Measurements from ENCODE around the gene RPS15. TPM values are rescaled to one million over a fixed set of nuclear protein-coding genes. Genes with fewer than 3 reads are reported as not detected.
"Not testable (repeated sequence)": the region's sequence is repeated elsewhere in the genome, so short reads cannot be mapped to it uniquely, and the experiment has no call there.

The RPS15 gene
- total RNA-seq, 6 donors from 2014 or later = 825 to 2,012 (median 1,317) TPM

GRCh38 chr19:1417681-1418495 lies 20.3 kb upstream of the RPS15 start:
- DNase-seq = peak in 1 of 2 donors; percentile 57
- no peak for ATAC-seq (ENCODE audit: low FRiP score in 2 of 2)
- H3K9me3 ChIP-seq = no peaks in the 10 kb centered on the region
- peaks cover 30 to 63% (median 56%) of the 10 kb centered on the region in 4 donors for H3K4me1 ChIP-seq
- H3K27ac ChIP-seq = peak overlapping the region; percentile 11 to 84 (median 42)
- no peaks in the 10 kb centered on the region for H3K27me3 ChIP-seq
- 78 to 84% methylated on average over 27 to 30 of the region's 30 CpGs for WGBS, 2 donors
- H3K4me3 ChIP-seq = no peak overlapping the region
- TF ChIP-seq EP300 (IDR thresholded peaks at IDR 0.05) (no peak), POLR2AphosphoS5 (IDR thresholded peaks at IDR 0.05) (no peak), POLR2A (IDR thresholded peaks at IDR 0.05) (no peak), CTCF (IDR thresholded peaks at IDR 0.05) (no peak)
- H3K36me3 ChIP-seq = peaks cover 17 to 64% (median 55%) of the 10 kb centered on the region in 4 donors

DNA sequence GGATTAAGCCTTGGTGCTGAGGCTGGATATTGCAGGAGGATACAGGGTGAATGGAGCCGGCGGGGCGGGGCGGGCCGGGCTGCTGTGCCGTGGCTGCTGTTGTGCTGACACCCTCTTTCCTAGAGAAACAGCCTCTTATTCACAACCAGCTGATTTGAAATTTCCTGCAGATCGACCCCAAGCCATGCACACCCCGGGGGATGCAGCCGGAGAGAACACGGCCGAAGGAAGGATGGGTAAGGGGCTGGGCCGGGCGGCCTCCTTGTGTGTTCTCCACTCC lies 19.8 kb upstream of the RPS15 start:
- WGBS, 2 donors = 87% methylated on average over 13 of the region's 13 CpGs
- DNase-seq (peak in 1 of 2 donors; percentile 78), ATAC-seq (ENCODE audit: low FRiP score in 2 of 2) (no peak)
- Histone ChIP-seq H3K27me3 (no peaks in the 10 kb centered on the region), H3K36me3 (peaks cover 23 to 64% (median 55%) of the 10 kb centered on the region in 4 donors), H3K4me3 (no peak overlapping the region), H3K27ac (no peak overlapping the region), H3K4me1 (peaks cover 28 to 57% (median 51%) of the 10 kb centered on the region in 4 donors), H3K9me3 (no peaks in the 10 kb centered on the region)
- TF ChIP-seq POLR2A (IDR thresholded peaks at IDR 0.05) = no peak
- no peak for TF ChIP-seq EP300 (IDR thresholded peaks at IDR 0.05)
- no peak for TF ChIP-seq POLR2AphosphoS5 (IDR thresholded peaks at IDR 0.05)
- TF ChIP-seq CTCF (IDR thresholded peaks at IDR 0.05) = no peak

- no peak for TF ChIP-seq POLR2AphosphoS5 (IDR thresholded peaks at IDR 0.05)
- TF ChIP-seq POLR2A (IDR thresholded peaks at IDR 0.05) = no peak
- no peak for TF ChIP-seq CTCF (IDR thresholded peaks at IDR 0.05)
- no peak for TF ChIP-seq EP300 (IDR thresholded peaks at IDR 0.05)
- ATAC-seq (ENCODE audit: low FRiP score in 2 of 2) (no peak), DNase-seq (peak in 1 of 2 donors; percentile 76)
- Histone ChIP-seq H3K27ac (no peak overlapping the region), H3K27me3 (no peaks in the 10 kb centered on the region), H3K4me1 (peaks cover 28 to 51% (median 45%) of the 10 kb centered on the region in 4 donors), H3K4me3 (no peak overlapping the region), H3K9me3 (no peaks in the 10 kb centered on the region), H3K36me3 (peaks cover 28 to 67% (median 61%) of the 10 kb centered on the region in 4 donors)
- WGBS, 2 donors = 86 to 92% methylated on average over 13 to 21 of the region's 21 CpGs
Measured at GRCh38 chr19:1418951-1419738, 19.1 kb upstream of the RPS15 start.

- ATAC-seq (ENCODE audit: low FRiP score in 2 of 2); H3K9me3 ChIP-seq; DNase-seq; H3K27me3 ChIP-seq; H3K27ac ChIP-seq; H3K4me3 ChIP-seq: not testable (repeated sequence)
- peaks cover 25 to 42% (median 35%) of the 10 kb centered on the region in 4 donors for H3K4me1 ChIP-seq
- peaks cover 31 to 76% (median 70%) of the 10 kb centered on the region in 4 donors for H3K36me3 ChIP-seq
- 94 to 97% methylated on average over 18 to 33 of the region's 43 CpGs for WGBS, 2 donors
Measured at GRCh38 chr19:1420085-1420484, 18.1 kb upstream of the RPS15 start.

GRCh38 chr19:1420590-1420989 lies 17.6 kb upstream of the RPS15 start:
- WGBS, 2 donors = 94 to 96% methylated on average over 14 of the region's 15 CpGs
- Histone ChIP-seq H3K27me3 (no peaks in the 10 kb centered on the region), H3K27ac (no peak overlapping the region), H3K9me3 (no peaks in the 10 kb centered on the region), H3K4me3 (no peak overlapping the region), H3K4me1 (peaks cover 25 to 37% (median 30%) of the 10 kb centered on the region in 4 donors), H3K36me3 (peaks cover 36 to 81% (median 75%) of the 10 kb centered on the region in 4 donors)
- ATAC-seq (ENCODE audit: low FRiP score in 2 of 2) (no peak), DNase-seq (no peak)
- no peak for TF ChIP-seq CTCF (IDR thresholded peaks at IDR 0.05)
- TF ChIP-seq EP300 (IDR thresholded peaks at IDR 0.05) = no peak
- no peak for TF ChIP-seq POLR2A (IDR thresholded peaks at IDR 0.05)
- no peak for TF ChIP-seq POLR2AphosphoS5 (IDR thresholded peaks at IDR 0.05)

Data from upper lobe of left lung (tissue), 6 donors.